DOHH2 (cell line): ENCODE results near the gene ACSF2.

Experiments used
- H3F3A ChIP-seq: fragments of 200-600 bp; sonication (generic), shearing (Covaris generic); 2 replicates; pipeline ENCODE4 v1.6.0; 2016; ENCODE audit warnings: antibody characterized with exemption, mild to moderate bottlenecking; ENCODE audit not compliant: control insufficient read depth, insufficient read depth
- H3K27ac ChIP-seq: fragments of 200-600 bp; sonication (generic); 2 replicates; pipeline ENCODE4 v1.5.1; 2014; ENCODE audit warnings: low read depth, mild to moderate bottlenecking, low read length, moderate library complexity
- H3K27me3 ChIP-seq: fragments of 200-600 bp; sonication (generic); 2 replicates; pipeline ENCODE4 v1.6.1; 2014; ENCODE audit warnings: mild to moderate bottlenecking, low read length, mixed read lengths; ENCODE audit not compliant: control insufficient read depth
- H3K36me3 ChIP-seq: fragments of 200-600 bp; sonication (generic); 2 replicates; pipeline ENCODE4 v1.6.1; 2014; ENCODE audit warnings: mild to moderate bottlenecking, low read length, moderate library complexity, mixed read lengths; ENCODE audit not compliant: control insufficient read depth
- H3K4me1 ChIP-seq: fragments of 200-600 bp; sonication (generic); 2 replicates; pipeline ENCODE4 v1.6.1; 2014; ENCODE audit warnings: mild to moderate bottlenecking, low read length, mixed read lengths; ENCODE audit not compliant: control insufficient read depth
- H3K4me2 ChIP-seq: fragments of 200-600 bp; sonication (generic); 2 replicates; pipeline ENCODE4 v1.6.0; 2014; ENCODE audit warnings: mild to moderate bottlenecking, low read length, moderate library complexity
- H3K4me3 ChIP-seq: fragments of 200-600 bp; sonication (generic); 2 replicates; pipeline ENCODE4 v1.5.1; 2014; ENCODE audit warnings: mild to moderate bottlenecking, low read length, mixed read lengths
- H3K79me2 ChIP-seq: fragments of 200-600 bp; sonication (generic); 2 replicates; pipeline ENCODE4 v1.6.1; 2014; ENCODE audit warnings: mild to moderate bottlenecking, low read length, mixed read lengths; ENCODE audit not compliant: control insufficient read depth
- H3K9me2 ChIP-seq: fragments of 200-600 bp; sonication (generic); replicated peaks from 2 replicates; pipeline ENCODE4 v1.6.1; 2014; ENCODE audit warnings: mild to moderate bottlenecking, low read length, mixed read lengths; ENCODE audit not compliant: control insufficient read depth
- H3K9me3 ChIP-seq: fragments of 200-600 bp; sonication (generic); 2 replicates; pipeline ENCODE4 v1.6.1; 2014; ENCODE audit warnings: antibody characterized with exemption, low read length, mixed read lengths; ENCODE audit not compliant: control insufficient read depth, insufficient read depth
- H4K20me1 ChIP-seq: fragments of 200-600 bp; sonication (generic); 2 replicates; pipeline ENCODE4 v1.6.0; 2014; ENCODE audit warnings: low read depth, mild to moderate bottlenecking, antibody characterized with exemption, low read length, moderate library complexity; ENCODE audit not compliant: control insufficient read depth, insufficient read depth
- EZH2phosphoT487 ChIP-seq: fragments of 200-600 bp; sonication (generic); IDR thresholded peaks from 2 replicates; pipeline ENCODE4 v1.6.1; 2017; ENCODE audit warnings: borderline replicate concordance, mild to moderate bottlenecking, antibody characterized with exemption, low read length, moderate library complexity, mixed read lengths
- TF ChIP-seq, protein P1 (sequence below): fragments of 200-600 bp; sonication (generic); IDR thresholded peaks from one replicate; pipeline ENCODE4 v1.5.1; 2014; ENCODE audit warnings: antibody characterized with exemption, mild to moderate bottlenecking, low read depth, low read length; ENCODE audit not compliant: poor library complexity, severe bottlenecking

ACSF2 gene

DNA sequence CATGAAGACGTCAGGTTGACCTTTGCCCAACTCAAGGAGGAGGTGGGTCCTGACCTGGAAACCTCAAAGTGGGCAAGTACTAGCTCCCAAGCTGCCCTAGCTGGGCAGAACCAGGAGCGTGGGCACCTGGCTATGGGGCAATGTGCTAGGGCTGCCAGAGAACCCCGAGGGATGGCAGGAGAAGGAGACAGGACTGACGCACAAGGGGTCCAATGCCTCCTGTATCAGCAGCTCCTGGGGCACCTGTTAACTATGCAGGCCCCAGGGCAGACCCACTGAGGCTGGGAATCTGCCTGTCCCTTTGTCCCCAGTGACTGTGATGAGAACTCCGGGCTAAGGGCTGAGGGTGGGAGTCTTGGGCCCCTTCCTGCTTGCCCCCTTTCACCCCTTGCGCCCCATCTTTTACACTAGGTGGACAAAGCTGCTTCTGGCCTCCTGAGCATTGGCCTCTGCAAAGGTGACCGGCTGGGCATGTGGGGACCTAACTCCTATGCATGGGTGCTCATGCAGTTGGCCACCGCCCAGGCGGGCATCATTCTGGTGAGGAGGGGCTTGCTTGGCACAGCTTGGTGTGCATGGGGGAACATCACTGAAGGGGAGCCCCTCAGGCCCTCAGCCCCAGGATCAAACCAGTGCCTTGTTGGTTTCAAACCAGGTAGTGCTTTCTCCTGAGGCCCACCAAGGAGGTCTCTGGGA is 35.0 kb downstream of the ACSF2 start:
- H4K20me1 ChIP-seq = no peaks in the 10 kb centered on the region
- no peaks in the 10 kb centered on the region for H3K9me3 ChIP-seq
- H3K36me3 ChIP-seq = no peaks in the 10 kb centered on the region
- no peak overlapping the region for H3K4me3 ChIP-seq
- no peaks in the 10 kb centered on the region for H3K27me3 ChIP-seq
- H3K4me2 ChIP-seq = no peak overlapping the region
- TF ChIP-seq EZH2phosphoT487 = no peak
- TF ChIP-seq, protein P1, sequence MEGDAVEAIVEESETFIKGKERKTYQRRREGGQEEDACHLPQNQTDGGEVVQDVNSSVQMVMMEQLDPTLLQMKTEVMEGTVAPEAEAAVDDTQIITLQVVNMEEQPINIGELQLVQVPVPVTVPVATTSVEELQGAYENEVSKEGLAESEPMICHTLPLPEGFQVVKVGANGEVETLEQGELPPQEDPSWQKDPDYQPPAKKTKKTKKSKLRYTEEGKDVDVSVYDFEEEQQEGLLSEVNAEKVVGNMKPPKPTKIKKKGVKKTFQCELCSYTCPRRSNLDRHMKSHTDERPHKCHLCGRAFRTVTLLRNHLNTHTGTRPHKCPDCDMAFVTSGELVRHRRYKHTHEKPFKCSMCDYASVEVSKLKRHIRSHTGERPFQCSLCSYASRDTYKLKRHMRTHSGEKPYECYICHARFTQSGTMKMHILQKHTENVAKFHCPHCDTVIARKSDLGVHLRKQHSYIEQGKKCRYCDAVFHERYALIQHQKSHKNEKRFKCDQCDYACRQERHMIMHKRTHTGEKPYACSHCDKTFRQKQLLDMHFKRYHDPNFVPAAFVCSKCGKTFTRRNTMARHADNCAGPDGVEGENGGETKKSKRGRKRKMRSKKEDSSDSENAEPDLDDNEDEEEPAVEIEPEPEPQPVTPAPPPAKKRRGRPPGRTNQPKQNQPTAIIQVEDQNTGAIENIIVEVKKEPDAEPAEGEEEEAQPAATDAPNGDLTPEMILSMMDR = no peak
- H3F3A ChIP-seq = no peaks in the 10 kb centered on the region
- H3K27ac ChIP-seq = no peak overlapping the region
- no peaks in the 10 kb centered on the region; the same call in 1 of the 2 replicates for H3K4me1 ChIP-seq
- no peaks in the 10 kb centered on the region for H3K79me2 ChIP-seq
- H3K9me2 ChIP-seq = no peaks in the 10 kb centered on the region

DNA sequence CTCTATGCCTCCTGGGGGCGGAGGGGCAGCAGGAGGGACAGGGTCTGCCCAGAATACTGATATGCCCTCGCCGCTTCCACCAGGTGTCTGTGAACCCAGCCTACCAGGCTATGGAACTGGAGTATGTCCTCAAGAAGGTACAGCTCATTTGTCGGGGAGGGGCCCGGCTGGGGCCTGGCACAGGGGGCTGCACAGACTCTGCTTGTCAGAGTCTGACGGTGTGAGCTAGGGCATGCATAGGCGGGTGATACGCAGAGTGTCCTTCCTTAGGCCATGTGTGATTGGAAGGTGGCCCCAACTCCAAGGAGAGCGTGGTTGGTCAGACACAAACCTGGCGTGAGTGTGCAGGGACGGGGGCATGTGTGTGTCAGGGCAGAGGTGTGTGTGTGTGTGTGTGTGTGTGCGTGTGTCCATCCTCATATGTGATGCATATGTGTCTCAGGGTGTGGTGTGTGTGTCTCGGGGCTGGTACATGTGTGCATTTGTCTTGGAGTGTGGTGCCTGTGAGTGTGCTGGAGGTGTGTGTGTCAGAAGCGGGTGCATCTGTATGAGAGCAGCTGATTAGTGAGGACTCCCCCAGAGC is 35.6 kb downstream of the ACSF2 start:
- H4K20me1 ChIP-seq = no peaks in the 10 kb centered on the region
- no peak for TF ChIP-seq EZH2phosphoT487
- TF ChIP-seq, protein P1 = no peak

DNA sequence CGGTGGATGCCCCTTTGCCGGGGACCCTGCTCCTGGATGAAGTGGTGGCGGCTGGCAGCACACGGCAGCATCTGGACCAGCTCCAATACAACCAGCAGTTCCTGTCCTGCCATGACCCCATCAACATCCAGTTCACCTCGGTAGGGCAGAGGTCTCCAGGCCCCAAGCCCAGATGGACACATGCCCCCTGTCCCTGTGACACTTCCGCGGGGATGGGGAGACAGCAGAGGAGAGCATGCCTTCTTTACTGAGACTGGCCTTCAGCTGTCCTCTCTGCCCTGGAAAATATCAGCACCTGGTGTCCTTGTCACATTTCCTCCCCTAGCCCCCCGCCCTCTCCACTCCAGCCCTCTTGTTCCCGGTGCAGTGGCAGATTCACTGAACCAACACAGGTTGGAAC is 36.4 kb downstream of the ACSF2 start:
- peaks cover 5% of the 10 kb centered on the region for H3K4me1 ChIP-seq
- no peak overlapping the region for H3K27ac ChIP-seq
- H3K79me2 ChIP-seq = no peaks in the 10 kb centered on the region
- H3K4me2 ChIP-seq = no peak overlapping the region
- TF ChIP-seq EZH2phosphoT487 = no peak
- TF ChIP-seq, protein P1 = no peak
- no peak overlapping the region for H3K4me3 ChIP-seq
- no peaks in the 10 kb centered on the region for H3F3A ChIP-seq
- no peaks in the 10 kb centered on the region for H3K9me2 ChIP-seq
- H3K36me3 ChIP-seq = no peaks in the 10 kb centered on the region
- no peaks in the 10 kb centered on the region for H3K9me3 ChIP-seq
- no peaks in the 10 kb centered on the region for H3K27me3 ChIP-seq
- H4K20me1 ChIP-seq = no peaks in the 10 kb centered on the region

More for the DNA sequence above, 35.6 kb downstream of the ACSF2 start:
- no peaks in the 10 kb centered on the region for H3K79me2 ChIP-seq
- H3K27me3 ChIP-seq = no peaks in the 10 kb centered on the region
- H3F3A ChIP-seq = no peaks in the 10 kb centered on the region
- H3K27ac ChIP-seq = no peak overlapping the region
- no peak overlapping the region for H3K4me3 ChIP-seq
- peaks cover 5% of the 10 kb centered on the region for H3K4me1 ChIP-seq
- no peaks in the 10 kb centered on the region for H3K36me3 ChIP-seq
- H3K9me3 ChIP-seq = no peaks in the 10 kb centered on the region
- H3K9me2 ChIP-seq = no peaks in the 10 kb centered on the region
- no peak overlapping the region for H3K4me2 ChIP-seq
